GM23338 (cell line): ENCODE measurements around the gene FAF1. TPM values are rescaled to one million over a fixed set of nuclear protein-coding genes. Genes with fewer than 3 reads are reported as not detected.
"Not testable (repeated sequence)": the region's sequence is repeated elsewhere in the genome, so short reads cannot be mapped to it uniquely, and the experiment has no call there.

Experiments used
- ATAC-seq: fragments of 200-7000 bp; cut with Tn5 transposase; 3 replicates; pipeline ENCODE4 v1.9.1; 2020
- DNase-seq: peaks from one replicate; pipeline ENCODE4 v3.0.0-alpha.2; 2015; ENCODE audit warnings: low spot score
- H2AFZ ChIP-seq: fragments of 200-600 bp; sonication (generic); 2 replicates; pipeline ENCODE4 v1.8.0; 2016; ENCODE audit warnings: antibody characterized with exemption, mild to moderate bottlenecking, moderate library complexity
- H3F3A ChIP-seq: fragments of 200-600 bp; sonication (generic); replicated peaks from 2 replicates; pipeline ENCODE4 v1.8.0; 2017; ENCODE audit warnings: antibody characterized with exemption, mixed run types, low read depth
- H3K27ac ChIP-seq: fragments of 200-600 bp; sonication (generic); 2 replicates; pipeline ENCODE4 v1.6.1; 2016; ENCODE audit warnings: low read depth
- H3K27me3 ChIP-seq: fragments of 200-600 bp; sonication (generic); 2 replicates; pipeline ENCODE4 v1.8.0; 2016; ENCODE audit warnings: mild to moderate bottlenecking, mixed run types, moderate library complexity; ENCODE audit not compliant: insufficient read depth
- H3K36me3 ChIP-seq: fragments of 200-600 bp; sonication (generic); 2 replicates; pipeline ENCODE4 v1.8.0; 2016; ENCODE audit warnings: mild to moderate bottlenecking; ENCODE audit not compliant: insufficient read depth
- H3K4me1 ChIP-seq: fragments of 200-600 bp; sonication (generic); 2 replicates; pipeline ENCODE4 v1.8.0; 2016; ENCODE audit warnings: mild to moderate bottlenecking, moderate library complexity; ENCODE audit not compliant: insufficient read depth
- H3K4me2 ChIP-seq: fragments of 200-600 bp; sonication (generic); 2 replicates; pipeline ENCODE4 v1.7.1; 2017; ENCODE audit warnings: mixed run types
- H3K4me3 ChIP-seq: fragments of 200-600 bp; sonication (generic); 2 replicates; pipeline ENCODE4 v1.6.1; 2016; ENCODE audit warnings: mixed run types
- H3K79me2 ChIP-seq: fragments of 200-600 bp; sonication (generic); replicated peaks from 2 replicates; pipeline ENCODE4 v1.8.0; 2017; ENCODE audit warnings: mild to moderate bottlenecking; ENCODE audit not compliant: insufficient read depth
- H3K9me2 ChIP-seq: fragments of 200-600 bp; sonication (generic); 2 replicates; pipeline ENCODE4 v1.8.0; 2017; ENCODE audit not compliant: insufficient read depth
- H4K20me1 ChIP-seq: fragments of 200-600 bp; sonication (generic); replicated peaks from 2 replicates; pipeline ENCODE4 v1.8.0; 2017; ENCODE audit warnings: mild to moderate bottlenecking; ENCODE audit not compliant: insufficient read depth
- H3K27ac Mint-ChIP-seq: 2 replicates; pipeline ENCODE4 v1.8.0; 2020; ENCODE audit warnings: inconsistent platforms, mild to moderate bottlenecking, moderate library complexity, mixed read lengths
- H3K27me3 Mint-ChIP-seq: 3 replicates; pipeline ENCODE4 v1.8.0; 2022; ENCODE audit warnings: low read depth, mild to moderate bottlenecking, moderate library complexity, mixed read lengths, inconsistent platforms; ENCODE audit not compliant: insufficient read depth, poor library complexity
- H3K36me3 Mint-ChIP-seq: 3 replicates; pipeline ENCODE4 v1.8.0; 2021; ENCODE audit warnings: low read depth, mild to moderate bottlenecking, inconsistent platforms, moderate library complexity, mixed read lengths
- H3K4me1 Mint-ChIP-seq: 3 replicates; pipeline ENCODE4 v1.8.0; 2020; ENCODE audit warnings: mild to moderate bottlenecking, inconsistent platforms, mixed read lengths
- H3K4me3 Mint-ChIP-seq: 3 replicates; pipeline ENCODE4 v1.8.0; 2021; ENCODE audit warnings: moderate library complexity, mild to moderate bottlenecking, inconsistent platforms, mixed read lengths
- H3K9me3 Mint-ChIP-seq: 3 replicates; pipeline ENCODE4 v1.8.0; 2020; ENCODE audit warnings: moderate library complexity, mild to moderate bottlenecking, inconsistent platforms, mixed read lengths
- ZNF114 ChIP-seq: fragments of 250-450 bp; sonication (Bioruptor Pico); IDR thresholded peaks from 2 replicates; pipeline ENCODE4 v1.5.0; 2020; ENCODE audit warnings: mild to moderate bottlenecking, moderate library complexity
- polyA plus RNA-seq: library from polyadenylated mRNA; unstranded; fragments of >200 nt; fragmentation: Nextera tagmentation; extraction: Ambion mirVana; gene quantifications from 2 replicates; pipeline ENCODE4 v1.2.1, GENCODE V29; 2016
- total RNA-seq: library from RNA; depleted of rRNA; stranded (reverse); fragments of >200 nt; shearing (Covaris generic); gene quantifications from 2 replicates; pipeline ENCODE4 v1.2.3, GENCODE V29; 2014

Gene FAF1
- total and polyA plus RNA-seq, 2 experiments from 2014 or later = 24.1 to 53.2 TPM

GRCh38 chr1:50913954-50914353, 46.1 kb downstream of the FAF1 start:
- Histone ChIP-seq H3K4me1 (no peaks in the 10 kb centered on the region), H3K36me3 (no peaks in the 10 kb centered on the region), H3K4me3 (no peak overlapping the region), H3K27me3 (no peaks in the 10 kb centered on the region), H3K79me2 (peaks cover 64% of the 10 kb centered on the region), H3K9me2 (no peaks in the 10 kb centered on the region; the same call in 1 of the 2 replicates), H2AFZ (no peak overlapping the region), H4K20me1 (no peaks in the 10 kb centered on the region; the same call in none of the 2 replicates), H3K4me2 (no peak overlapping the region), H3F3A (no peaks in the 10 kb centered on the region), H3K27ac (no peak overlapping the region)
- ATAC-seq (no peak), DNase-seq (no peak)
- no peak for TF ChIP-seq ZNF114 (CRISPR knock-in tag)
- H3K9me3 Mint-ChIP-seq = peaks cover 12% of the 10 kb centered on the region; the same call in 2 of the 3 replicates
- H3K4me3 Mint-ChIP-seq = no peak overlapping the region
- H3K27me3 Mint-ChIP-seq = no peaks in the 10 kb centered on the region
- peaks cover 3% of the 10 kb centered on the region; the same call in 1 of the 3 replicates for H3K4me1 Mint-ChIP-seq
- no peak overlapping the region for H3K27ac Mint-ChIP-seq
- H3K36me3 Mint-ChIP-seq = peaks cover 25% of the 10 kb centered on the region

- H3K4me2 ChIP-seq = peak overlapping the region; percentile 62; the same call in 1 of the 2 replicates
- peak overlapping the region; percentile 32; the same call in 1 of the 2 replicates for H3K4me3 ChIP-seq
- H3K27me3 ChIP-seq, H4K20me1 ChIP-seq, H3K27ac Mint-ChIP-seq, H3K4me1 ChIP-seq, H3K4me1 Mint-ChIP-seq, H2AFZ ChIP-seq, H3K27ac ChIP-seq, H3K27me3 Mint-ChIP-seq, H3K4me3 Mint-ChIP-seq, H3F3A ChIP-seq, ATAC-seq, H3K9me2 ChIP-seq, H3K36me3 ChIP-seq: not testable (repeated sequence)
- H3K36me3 Mint-ChIP-seq = peaks cover 45% of the 10 kb centered on the region
- H3K9me3 Mint-ChIP-seq = peaks cover 38% of the 10 kb centered on the region
- peak; percentile 52 for DNase-seq
- peaks cover 45% of the 10 kb centered on the region for H3K79me2 ChIP-seq
These were observed 49.7 kb downstream of the FAF1 start for GRCh38 chr1:50910356-50910755.

- ATAC-seq, H3K4me3 Mint-ChIP-seq, H3K4me3 ChIP-seq, H3K9me2 ChIP-seq, DNase-seq, H3K27me3 Mint-ChIP-seq, H3K27ac ChIP-seq, H3K4me1 Mint-ChIP-seq, H3K27ac Mint-ChIP-seq, H3F3A ChIP-seq, H3K4me2 ChIP-seq, H4K20me1 ChIP-seq, H3K27me3 ChIP-seq, H3K4me1 ChIP-seq, H2AFZ ChIP-seq, H3K36me3 ChIP-seq: not testable (repeated sequence)
- H3K79me2 ChIP-seq = peaks cover 17% of the 10 kb centered on the region
- peaks cover 38% of the 10 kb centered on the region for H3K9me3 Mint-ChIP-seq
- peaks cover 45% of the 10 kb centered on the region for H3K36me3 Mint-ChIP-seq
These were observed 52.5 kb downstream of the FAF1 start for GRCh38 chr1:50907610-50908009.

DNA sequence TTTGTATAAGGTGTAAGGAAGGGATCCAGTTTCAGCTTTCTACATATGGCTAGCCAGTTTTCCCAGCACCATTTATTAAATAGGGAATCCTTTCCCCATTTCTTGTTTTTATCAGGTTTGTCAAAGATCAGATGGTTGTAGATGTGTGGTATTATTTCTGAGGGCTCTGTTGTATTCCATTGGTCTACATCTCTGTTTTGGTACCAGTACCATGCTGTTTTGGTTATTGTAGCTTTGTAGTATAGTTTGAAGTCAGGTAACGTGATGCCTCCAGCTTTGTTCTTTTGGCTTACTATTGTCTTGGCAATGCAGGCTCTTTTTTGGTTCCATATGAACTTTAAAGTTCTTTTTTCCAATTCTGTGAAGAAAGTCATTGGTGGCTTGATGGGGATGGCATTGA, 54.0 kb downstream of the FAF1 start:
- not testable (repeated sequence) for H3K4me1 ChIP-seq, H3K4me3 ChIP-seq, H4K20me1 ChIP-seq, H3K4me1 Mint-ChIP-seq, H3K79me2 ChIP-seq, H3K27ac Mint-ChIP-seq, H3K27ac ChIP-seq, H3K27me3 ChIP-seq, H3K4me3 Mint-ChIP-seq, H2AFZ ChIP-seq, H3K4me2 ChIP-seq, DNase-seq, H3K27me3 Mint-ChIP-seq, H3K36me3 ChIP-seq, H3F3A ChIP-seq, ATAC-seq, H3K9me2 ChIP-seq
- Mint-ChIP-seq H3K9me3 (peaks cover 38% of the 10 kb centered on the region), H3K36me3 (peaks cover 38% of the 10 kb centered on the region)
